ENCODE measurements around the gene RREB1.
A peak's percentile ranks its signal among the peaks of the same experiment; 100 is the strongest.

The RREB1 gene

GRCh38 chr6:7241709-7242645, 134.2 kb downstream of the RREB1 start:
- Histone ChIP-seq H3K4me1 (ENCODE audit: control insufficient read depth, insufficient read depth, low read length, poor library complexity, severe bottlenecking) (no peaks in the 10 kb centered on the region), H3K4me3 (ENCODE audit: insufficient read depth, low read depth, low read length, poor library complexity, severe bottlenecking) (no peak overlapping the region), H3K27ac (ENCODE audit: insufficient read depth, low read length, poor library complexity, severe bottlenecking) (no peak overlapping the region), H3K9me3 (ENCODE audit: control insufficient read depth, low read length) (no peaks in the 10 kb centered on the region), H3K36me3 (ENCODE audit: control insufficient read depth, insufficient read depth, low read length) (peaks cover 34% of the 10 kb centered on the region), H3K27me3 (replicated peaks; ENCODE audit: control insufficient read depth, insufficient read depth, low read length, poor library complexity, severe bottlenecking) (no peaks in the 10 kb centered on the region)
- DNase-seq, result no peak

GRCh38 chr6:7242835-7243178, 135.0 kb downstream of the RREB1 start:
- H3K4me1 ChIP-seq (ENCODE audit: control insufficient read depth, insufficient read depth, low read length, poor library complexity, severe bottlenecking), result no peaks in the 10 kb centered on the region
- peaks cover 42% of the 10 kb centered on the region for H3K36me3 ChIP-seq (ENCODE audit: control insufficient read depth, insufficient read depth, low read length)
- no peaks in the 10 kb centered on the region for H3K9me3 ChIP-seq (ENCODE audit: control insufficient read depth, low read length)
- DNase-seq, result no peak
- no peak overlapping the region for H3K4me3 ChIP-seq (ENCODE audit: insufficient read depth, low read depth, low read length, poor library complexity, severe bottlenecking)
- no peaks in the 10 kb centered on the region for H3K27me3 ChIP-seq (replicated peaks; ENCODE audit: control insufficient read depth, insufficient read depth, low read length, poor library complexity, severe bottlenecking)
- no peak overlapping the region for H3K27ac ChIP-seq (ENCODE audit: insufficient read depth, low read length, poor library complexity, severe bottlenecking)

- H3K36me3 ChIP-seq (ENCODE audit: control insufficient read depth, insufficient read depth, low read length), result peaks cover 48% of the 10 kb centered on the region
- H3K4me1 ChIP-seq (ENCODE audit: control insufficient read depth, insufficient read depth, low read length, poor library complexity, severe bottlenecking), result no peaks in the 10 kb centered on the region
- H3K27me3 ChIP-seq (replicated peaks; ENCODE audit: control insufficient read depth, insufficient read depth, low read length, poor library complexity, severe bottlenecking), result no peaks in the 10 kb centered on the region
- no peak overlapping the region for H3K4me3 ChIP-seq (ENCODE audit: insufficient read depth, low read depth, low read length, poor library complexity, severe bottlenecking)
- H3K9me3 ChIP-seq (ENCODE audit: control insufficient read depth, low read length), result no peaks in the 10 kb centered on the region
- no peak overlapping the region for H3K27ac ChIP-seq (ENCODE audit: insufficient read depth, low read length, poor library complexity, severe bottlenecking)
- peak in 1 of 3 donors; percentile 16 for DNase-seq
Observed at GRCh38 chr6:7243179-7243981, 135.6 kb downstream of the RREB1 start.

- no peak overlapping the region for H3K27ac ChIP-seq (ENCODE audit: insufficient read depth, low read length, poor library complexity, severe bottlenecking)
- H3K9me3 ChIP-seq (ENCODE audit: control insufficient read depth, low read length), result no peaks in the 10 kb centered on the region
- H3K4me3 ChIP-seq (ENCODE audit: insufficient read depth, low read depth, low read length, poor library complexity, severe bottlenecking), result no peak overlapping the region
- H3K36me3 ChIP-seq (ENCODE audit: control insufficient read depth, insufficient read depth, low read length), result peaks cover 47% of the 10 kb centered on the region
- no peaks in the 10 kb centered on the region for H3K27me3 ChIP-seq (replicated peaks; ENCODE audit: control insufficient read depth, insufficient read depth, low read length, poor library complexity, severe bottlenecking)
- no peak for DNase-seq
- no peaks in the 10 kb centered on the region for H3K4me1 ChIP-seq (ENCODE audit: control insufficient read depth, insufficient read depth, low read length, poor library complexity, severe bottlenecking)
Observed at GRCh38 chr6:7245668-7246393, 138.1 kb downstream of the RREB1 start.

GRCh38 chr6:7246401-7247178, 138.8 kb downstream of the RREB1 start:
- H3K27me3 ChIP-seq (replicated peaks; ENCODE audit: control insufficient read depth, insufficient read depth, low read length, poor library complexity, severe bottlenecking), result no peaks in the 10 kb centered on the region
- H3K4me1 ChIP-seq (ENCODE audit: control insufficient read depth, insufficient read depth, low read length, poor library complexity, severe bottlenecking), result no peaks in the 10 kb centered on the region
- no peak overlapping the region for H3K27ac ChIP-seq (ENCODE audit: insufficient read depth, low read length, poor library complexity, severe bottlenecking)
- peaks cover 43% of the 10 kb centered on the region for H3K36me3 ChIP-seq (ENCODE audit: control insufficient read depth, insufficient read depth, low read length)
- no peaks in the 10 kb centered on the region for H3K9me3 ChIP-seq (ENCODE audit: control insufficient read depth, low read length)
- no peak for DNase-seq
- no peak overlapping the region for H3K4me3 ChIP-seq (ENCODE audit: insufficient read depth, low read depth, low read length, poor library complexity, severe bottlenecking)

GRCh38 chr6:7247179-7247456, 139.4 kb downstream of the RREB1 start:
- DNase-seq, result no peak
- no peak overlapping the region for H3K4me3 ChIP-seq (ENCODE audit: insufficient read depth, low read depth, low read length, poor library complexity, severe bottlenecking)
- no peaks in the 10 kb centered on the region for H3K27me3 ChIP-seq (replicated peaks; ENCODE audit: control insufficient read depth, insufficient read depth, low read length, poor library complexity, severe bottlenecking)
- H3K9me3 ChIP-seq (ENCODE audit: control insufficient read depth, low read length), result no peaks in the 10 kb centered on the region
- no peak overlapping the region for H3K27ac ChIP-seq (ENCODE audit: insufficient read depth, low read length, poor library complexity, severe bottlenecking)
- peaks cover 44% of the 10 kb centered on the region for H3K36me3 ChIP-seq (ENCODE audit: control insufficient read depth, insufficient read depth, low read length)
- no peaks in the 10 kb centered on the region for H3K4me1 ChIP-seq (ENCODE audit: control insufficient read depth, insufficient read depth, low read length, poor library complexity, severe bottlenecking)

- H3K36me3 ChIP-seq (ENCODE audit: control insufficient read depth, insufficient read depth, low read length), result peaks cover 44% of the 10 kb centered on the region
Observed at GRCh38 chr6:7247828-7248227, 140.1 kb downstream of the RREB1 start.

GRCh38 chr6:7249391-7249790, 141.6 kb downstream of the RREB1 start:
- Histone ChIP-seq H3K27me3 (replicated peaks; ENCODE audit: control insufficient read depth, insufficient read depth, low read length, poor library complexity, severe bottlenecking) (no peaks in the 10 kb centered on the region), H3K4me3 (ENCODE audit: insufficient read depth, low read depth, low read length, poor library complexity, severe bottlenecking) (no peak overlapping the region), H3K36me3 (ENCODE audit: control insufficient read depth, insufficient read depth, low read length) (peaks cover 44% of the 10 kb centered on the region), H3K9me3 (ENCODE audit: control insufficient read depth, low read length) (no peaks in the 10 kb centered on the region), H3K4me1 (ENCODE audit: control insufficient read depth, insufficient read depth, low read length, poor library complexity, severe bottlenecking) (no peaks in the 10 kb centered on the region), H3K27ac (ENCODE audit: insufficient read depth, low read length, poor library complexity, severe bottlenecking) (no peak overlapping the region)
- DNase-seq, result no peak

More at GRCh38 chr6:7247828-7248227, 140.1 kb downstream of the RREB1 start:
- no peak for DNase-seq
- Histone ChIP-seq H3K4me1 (ENCODE audit: control insufficient read depth, insufficient read depth, low read length, poor library complexity, severe bottlenecking) (no peaks in the 10 kb centered on the region), H3K27me3 (replicated peaks; ENCODE audit: control insufficient read depth, insufficient read depth, low read length, poor library complexity, severe bottlenecking) (no peaks in the 10 kb centered on the region), H3K4me3 (ENCODE audit: insufficient read depth, low read depth, low read length, poor library complexity, severe bottlenecking) (no peak overlapping the region), H3K9me3 (ENCODE audit: control insufficient read depth, low read length) (no peaks in the 10 kb centered on the region), H3K27ac (ENCODE audit: insufficient read depth, low read length, poor library complexity, severe bottlenecking) (no peak overlapping the region)

GRCh38 chr6:7249946-7250643, 142.3 kb downstream of the RREB1 start:
- H3K27me3 ChIP-seq (replicated peaks; ENCODE audit: control insufficient read depth, insufficient read depth, low read length, poor library complexity, severe bottlenecking), result no peaks in the 10 kb centered on the region
- no peak overlapping the region for H3K4me3 ChIP-seq (ENCODE audit: insufficient read depth, low read depth, low read length, poor library complexity, severe bottlenecking)
- H3K4me1 ChIP-seq (ENCODE audit: control insufficient read depth, insufficient read depth, low read length, poor library complexity, severe bottlenecking), result no peaks in the 10 kb centered on the region
- H3K27ac ChIP-seq (ENCODE audit: insufficient read depth, low read length, poor library complexity, severe bottlenecking), result no peak overlapping the region
- H3K9me3 ChIP-seq (ENCODE audit: control insufficient read depth, low read length), result no peaks in the 10 kb centered on the region
- no peak for DNase-seq
- H3K36me3 ChIP-seq (ENCODE audit: control insufficient read depth, insufficient read depth, low read length), result peaks cover 44% of the 10 kb centered on the region

Data from effector memory CD4-positive, alpha-beta T cell (primary cell).